Measurements from ENCODE around the gene MZF1.
"Not testable (repeated sequence)": the region's sequence is repeated elsewhere in the genome, so short reads cannot be mapped to it uniquely, and the experiment has no call there.

GRCh38 chr19:58577581-58577980 lies 4.4 kb upstream of the MZF1 start:
- not testable (repeated sequence) for TF ChIP-seq CTCF, POLR2A (IDR thresholded peaks at IDR 0.05)
